ENCODE data around the gene BBLN.

BBLN gene

DNA sequence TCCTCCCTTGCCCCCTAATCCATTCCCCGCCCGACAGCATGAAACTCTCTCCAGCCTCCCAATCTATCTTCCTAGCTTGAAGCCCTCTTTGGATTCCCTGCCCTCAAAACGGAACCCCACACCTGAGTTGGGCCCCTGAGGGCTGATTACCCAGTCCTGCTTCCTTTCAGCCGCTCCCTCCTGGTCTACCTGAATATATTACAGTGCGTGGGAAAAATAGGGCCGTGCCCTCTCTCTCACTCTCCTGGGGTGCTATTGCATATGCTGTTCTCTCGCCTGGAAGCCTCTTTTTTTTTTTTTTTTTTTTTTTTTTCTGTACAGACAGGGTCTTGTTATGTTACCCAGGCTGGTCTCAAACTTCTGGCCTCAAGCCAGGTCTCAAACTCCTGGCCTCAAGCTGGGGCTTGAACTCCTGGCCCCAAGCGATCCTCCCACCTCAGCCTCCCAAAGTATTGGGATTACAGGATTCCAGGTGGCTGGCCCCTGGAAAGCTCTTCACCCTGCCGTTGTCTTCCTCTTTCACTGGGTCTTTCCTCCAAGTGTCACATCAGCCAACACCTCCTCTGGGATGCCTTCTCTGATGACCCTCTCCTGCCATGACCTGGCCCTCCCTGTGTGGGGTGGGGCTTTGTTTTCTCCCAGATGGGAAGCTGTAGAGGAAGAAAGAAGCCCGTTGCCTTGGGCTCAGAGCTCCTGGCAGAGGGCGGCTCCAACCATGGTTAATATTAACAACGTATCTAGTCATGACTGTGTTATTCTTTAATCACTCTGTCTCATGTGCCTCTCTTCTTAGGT, 51.3 kb downstream of the BBLN start:
- ATAC-seq: no peak
- TF ChIP-seq ARNTL (CRISPR knock-in tag; IDR thresholded peaks at IDR 0.05; ENCODE audit: borderline replicate concordance, low read depth) (no peak), ZFP30 (CRISPR knock-in tag; IDR thresholded peaks at IDR 0.05) (no peak), ZC3H10 (CRISPR knock-in tag; IDR thresholded peaks at IDR 0.05) (no peak), ISL1 (CRISPR knock-in tag; IDR thresholded peaks at IDR 0.05) (no peak), SNAI2 (CRISPR knock-in tag; IDR thresholded peaks at IDR 0.05) (no peak), ZNF565 (CRISPR knock-in tag; conservative IDR thresholded peaks at IDR 0.05; ENCODE audit: low read depth) (no peak), RARB (CRISPR knock-in tag; IDR thresholded peaks at IDR 0.05) (no peak), TOX (CRISPR knock-in tag; IDR thresholded peaks at IDR 0.05; ENCODE audit: borderline replicate concordance) (no peak), CSDC2 (CRISPR knock-in tag; IDR thresholded peaks at IDR 0.05) (no peak), PPARA (CRISPR knock-in tag; IDR thresholded peaks at IDR 0.05; ENCODE audit: borderline replicate concordance) (no peak), ZNF8 (CRISPR knock-in tag; IDR thresholded peaks at IDR 0.05) (no peak), ZNF70 (CRISPR knock-in tag; IDR thresholded peaks at IDR 0.05) (no peak), OSR1 (CRISPR knock-in tag; IDR thresholded peaks at IDR 0.05) (no peak), ZFP3 (CRISPR knock-in tag; IDR thresholded peaks at IDR 0.05) (no peak), ESRRG (CRISPR knock-in tag; IDR thresholded peaks at IDR 0.05) (no peak), TCF4 (CRISPR knock-in tag; IDR thresholded peaks at IDR 0.05; ENCODE audit: borderline replicate concordance) (no peak)
- TF ChIP-seq, protein P1, sequence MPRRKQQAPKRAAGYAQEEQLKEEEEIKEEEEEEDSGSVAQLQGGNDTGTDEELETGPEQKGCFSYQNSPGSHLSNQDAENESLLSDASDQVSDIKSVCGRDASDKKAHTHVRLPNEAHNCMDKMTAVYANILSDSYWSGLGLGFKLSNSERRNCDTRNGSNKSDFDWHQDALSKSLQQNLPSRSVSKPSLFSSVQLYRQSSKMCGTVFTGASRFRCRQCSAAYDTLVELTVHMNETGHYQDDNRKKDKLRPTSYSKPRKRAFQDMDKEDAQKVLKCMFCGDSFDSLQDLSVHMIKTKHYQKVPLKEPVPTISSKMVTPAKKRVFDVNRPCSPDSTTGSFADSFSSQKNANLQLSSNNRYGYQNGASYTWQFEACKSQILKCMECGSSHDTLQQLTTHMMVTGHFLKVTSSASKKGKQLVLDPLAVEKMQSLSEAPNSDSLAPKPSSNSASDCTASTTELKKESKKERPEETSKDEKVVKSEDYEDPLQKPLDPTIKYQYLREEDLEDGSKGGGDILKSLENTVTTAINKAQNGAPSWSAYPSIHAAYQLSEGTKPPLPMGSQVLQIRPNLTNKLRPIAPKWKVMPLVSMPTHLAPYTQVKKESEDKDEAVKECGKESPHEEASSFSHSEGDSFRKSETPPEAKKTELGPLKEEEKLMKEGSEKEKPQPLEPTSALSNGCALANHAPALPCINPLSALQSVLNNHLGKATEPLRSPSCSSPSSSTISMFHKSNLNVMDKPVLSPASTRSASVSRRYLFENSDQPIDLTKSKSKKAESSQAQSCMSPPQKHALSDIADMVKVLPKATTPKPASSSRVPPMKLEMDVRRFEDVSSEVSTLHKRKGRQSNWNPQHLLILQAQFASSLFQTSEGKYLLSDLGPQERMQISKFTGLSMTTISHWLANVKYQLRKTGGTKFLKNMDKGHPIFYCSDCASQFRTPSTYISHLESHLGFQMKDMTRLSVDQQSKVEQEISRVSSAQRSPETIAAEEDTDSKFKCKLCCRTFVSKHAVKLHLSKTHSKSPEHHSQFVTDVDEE (CRISPR knock-in tag; IDR thresholded peaks at IDR 0.05): no peak
- TF ChIP-seq, protein P2, sequence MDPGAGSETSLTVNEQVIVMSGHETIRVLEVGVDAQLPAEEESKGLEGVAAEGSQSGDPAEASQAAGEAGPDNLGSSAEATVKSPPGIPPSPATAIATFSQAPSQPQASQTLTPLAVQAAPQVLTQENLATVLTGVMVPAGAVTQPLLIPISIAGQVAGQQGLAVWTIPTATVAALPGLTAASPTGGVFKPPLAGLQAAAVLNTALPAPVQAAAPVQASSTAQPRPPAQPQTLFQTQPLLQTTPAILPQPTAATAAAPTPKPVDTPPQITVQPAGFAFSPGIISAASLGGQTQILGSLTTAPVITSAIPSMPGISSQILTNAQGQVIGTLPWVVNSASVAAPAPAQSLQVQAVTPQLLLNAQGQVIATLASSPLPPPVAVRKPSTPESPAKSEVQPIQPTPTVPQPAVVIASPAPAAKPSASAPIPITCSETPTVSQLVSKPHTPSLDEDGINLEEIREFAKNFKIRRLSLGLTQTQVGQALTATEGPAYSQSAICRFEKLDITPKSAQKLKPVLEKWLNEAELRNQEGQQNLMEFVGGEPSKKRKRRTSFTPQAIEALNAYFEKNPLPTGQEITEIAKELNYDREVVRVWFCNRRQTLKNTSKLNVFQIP (CRISPR knock-in tag; IDR thresholded peaks at IDR 0.05; ENCODE audit: borderline replicate concordance, low read depth): no peak
- TF ChIP-seq, protein P3, sequence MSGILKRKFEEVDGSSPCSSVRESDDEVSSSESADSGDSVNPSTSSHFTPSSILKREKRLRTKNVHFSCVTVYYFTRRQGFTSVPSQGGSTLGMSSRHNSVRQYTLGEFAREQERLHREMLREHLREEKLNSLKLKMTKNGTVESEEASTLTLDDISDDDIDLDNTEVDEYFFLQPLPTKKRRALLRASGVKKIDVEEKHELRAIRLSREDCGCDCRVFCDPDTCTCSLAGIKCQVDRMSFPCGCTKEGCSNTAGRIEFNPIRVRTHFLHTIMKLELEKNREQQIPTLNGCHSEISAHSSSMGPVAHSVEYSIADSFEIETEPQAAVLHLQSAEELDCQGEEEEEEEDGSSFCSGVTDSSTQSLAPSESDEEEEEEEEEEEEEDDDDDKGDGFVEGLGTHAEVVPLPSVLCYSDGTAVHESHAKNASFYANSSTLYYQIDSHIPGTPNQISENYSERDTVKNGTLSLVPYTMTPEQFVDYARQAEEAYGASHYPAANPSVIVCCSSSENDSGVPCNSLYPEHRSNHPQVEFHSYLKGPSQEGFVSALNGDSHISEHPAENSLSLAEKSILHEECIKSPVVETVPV (CRISPR knock-in tag; IDR thresholded peaks at IDR 0.05): no peak
- TF ChIP-seq, protein P4, sequence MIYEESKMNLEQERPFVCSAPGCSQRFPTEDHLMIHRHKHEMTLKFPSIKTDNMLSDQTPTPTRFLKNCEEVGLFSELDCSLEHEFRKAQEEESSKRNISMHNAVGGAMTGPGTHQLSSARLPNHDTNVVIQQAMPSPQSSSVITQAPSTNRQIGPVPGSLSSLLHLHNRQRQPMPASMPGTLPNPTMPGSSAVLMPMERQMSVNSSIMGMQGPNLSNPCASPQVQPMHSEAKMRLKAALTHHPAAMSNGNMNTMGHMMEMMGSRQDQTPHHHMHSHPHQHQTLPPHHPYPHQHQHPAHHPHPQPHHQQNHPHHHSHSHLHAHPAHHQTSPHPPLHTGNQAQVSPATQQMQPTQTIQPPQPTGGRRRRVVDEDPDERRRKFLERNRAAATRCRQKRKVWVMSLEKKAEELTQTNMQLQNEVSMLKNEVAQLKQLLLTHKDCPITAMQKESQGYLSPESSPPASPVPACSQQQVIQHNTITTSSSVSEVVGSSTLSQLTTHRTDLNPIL (CRISPR knock-in tag; IDR thresholded peaks at IDR 0.05; ENCODE audit: low read depth): no peak

DNA sequence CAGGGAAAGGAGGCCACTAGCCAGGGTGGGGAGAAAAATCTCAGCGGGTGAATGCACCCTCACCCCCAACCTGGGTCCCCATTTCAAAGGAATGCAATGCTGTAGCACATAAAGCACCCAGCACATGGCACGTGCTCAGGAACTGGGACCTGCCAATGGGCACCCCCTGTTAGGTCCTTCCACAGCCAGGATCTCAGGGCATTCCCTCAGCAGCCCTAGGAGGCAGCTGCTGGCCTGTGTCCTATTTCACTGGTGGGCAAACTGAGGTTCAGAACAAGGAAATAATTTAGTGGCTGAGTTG, 51.9 kb downstream of the BBLN start:
- no peak for ATAC-seq
- no peak for TF ChIP-seq PPARA (CRISPR knock-in tag; IDR thresholded peaks at IDR 0.05; ENCODE audit: borderline replicate concordance)
- no peak for TF ChIP-seq RARB (CRISPR knock-in tag; IDR thresholded peaks at IDR 0.05)
- TF ChIP-seq CSDC2 (CRISPR knock-in tag; IDR thresholded peaks at IDR 0.05): no peak
- TF ChIP-seq, protein P2 (CRISPR knock-in tag; IDR thresholded peaks at IDR 0.05; ENCODE audit: borderline replicate concordance, low read depth): no peak
- TF ChIP-seq BACH2 (CRISPR knock-in tag; IDR thresholded peaks at IDR 0.05; ENCODE audit: borderline replicate concordance): no peak
- TF ChIP-seq ZFP3 (CRISPR knock-in tag; IDR thresholded peaks at IDR 0.05): no peak
- TF ChIP-seq, protein P1 (CRISPR knock-in tag; IDR thresholded peaks at IDR 0.05): no peak
- TF ChIP-seq TOX (CRISPR knock-in tag; IDR thresholded peaks at IDR 0.05; ENCODE audit: borderline replicate concordance): no peak
- TF ChIP-seq SNAI2 (CRISPR knock-in tag; IDR thresholded peaks at IDR 0.05): no peak

Data from SK-N-SH treated with all-trans-retinoic acid at 6 μM for 48 hours (cell line).